ENCODE data around the gene HAGHL. TPM values are rescaled to one million over a fixed set of nuclear protein-coding genes. Genes with fewer than 3 reads are reported as not detected.

HAGHL gene
- total and polyA plus RNA-seq, 4 donors: 4.1 to 26.7 (median 13.1) TPM

GRCh38 chr16:767743-768235 lies 40.9 kb downstream of the HAGHL start:
- Histone ChIP-seq H3K36me3 (ENCODE audit: control insufficient read depth in 4 of 4, insufficient read depth in 4 of 4, low read length in 4 of 4) (no peaks in the 10 kb centered on the region), H3K9ac (ENCODE audit: insufficient read depth in 1 of 2, low read length in 2 of 2) (no peak overlapping the region), H3K4me1 (ENCODE audit: control insufficient read depth in 5 of 5, insufficient read depth in 5 of 5, low read length in 5 of 5) (peaks cover 0 to 5% (median 0%) of the 10 kb centered on the region in 5 donors), H3K27me3 (ENCODE audit: control insufficient read depth in 3 of 3, insufficient read depth in 3 of 3, low read length in 2 of 3) (no peaks in the 10 kb centered on the region), H3K9me3 (ENCODE audit: control insufficient read depth in 4 of 4, insufficient read depth in 3 of 4, low read length in 3 of 4) (no peaks in the 10 kb centered on the region), H3K4me3 (no peak overlapping the region), H3K27ac (ENCODE audit: low read depth in 1 of 2, low read length in 1 of 2) (no peak overlapping the region)
- WGBS, 2 donors: 70 to 71% methylated on average over 14 to 24 of the region's 38 CpGs
- ATAC-seq (ENCODE audit: insufficient read depth, low FRiP score) (no peak), DNase-seq (no peak)
- no peak for TF ChIP-seq CTCF (IDR thresholded peaks at IDR 0.05; ENCODE audit: control extremely low read depth, extremely low read depth)

GRCh38 chr16:768428-768827 lies 41.5 kb downstream of the HAGHL start:
- Histone ChIP-seq H3K27ac (ENCODE audit: low read depth in 1 of 2, low read length in 1 of 2) (no peak overlapping the region), H3K27me3 (ENCODE audit: control insufficient read depth in 3 of 3, insufficient read depth in 3 of 3, low read length in 2 of 3) (no peaks in the 10 kb centered on the region), H3K9ac (ENCODE audit: insufficient read depth in 1 of 2, low read length in 2 of 2) (no peak overlapping the region), H3K4me3 (no peak overlapping the region), H3K36me3 (ENCODE audit: control insufficient read depth in 4 of 4, insufficient read depth in 4 of 4, low read length in 4 of 4) (no peaks in the 10 kb centered on the region), H3K9me3 (ENCODE audit: control insufficient read depth in 4 of 4, insufficient read depth in 3 of 4, low read length in 3 of 4) (no peaks in the 10 kb centered on the region), H3K4me1 (ENCODE audit: control insufficient read depth in 5 of 5, insufficient read depth in 5 of 5, low read length in 5 of 5) (peaks cover 0 to 5% (median 0%) of the 10 kb centered on the region in 5 donors)
- WGBS, 2 donors: 84 to 85% methylated on average over 21 of the region's 21 CpGs
- no peak for TF ChIP-seq CTCF (IDR thresholded peaks at IDR 0.05; ENCODE audit: control extremely low read depth, extremely low read depth)
- ATAC-seq (ENCODE audit: insufficient read depth, low FRiP score) (no peak), DNase-seq (no peak)

- Histone ChIP-seq H3K9ac (ENCODE audit: insufficient read depth in 1 of 2, low read length in 2 of 2) (no peak overlapping the region), H3K27ac (ENCODE audit: low read depth in 1 of 2, low read length in 1 of 2) (no peak overlapping the region), H3K27me3 (ENCODE audit: control insufficient read depth in 3 of 3, insufficient read depth in 3 of 3, low read length in 2 of 3) (no peaks in the 10 kb centered on the region), H3K4me1 (ENCODE audit: control insufficient read depth in 5 of 5, insufficient read depth in 5 of 5, low read length in 5 of 5) (peaks cover 0 to 5% (median 0%) of the 10 kb centered on the region in 5 donors), H3K4me3 (no peak overlapping the region), H3K36me3 (ENCODE audit: control insufficient read depth in 4 of 4, insufficient read depth in 4 of 4, low read length in 4 of 4) (no peaks in the 10 kb centered on the region), H3K9me3 (ENCODE audit: control insufficient read depth in 4 of 4, insufficient read depth in 3 of 4, low read length in 3 of 4) (no peaks in the 10 kb centered on the region)
- 57 to 77% methylated on average over 20 of the region's 20 CpGs for WGBS, 2 donors
- TF ChIP-seq CTCF (IDR thresholded peaks at IDR 0.05; ENCODE audit: control extremely low read depth, extremely low read depth): no peak
- ATAC-seq (ENCODE audit: insufficient read depth, low FRiP score) (no peak), DNase-seq (no peak)
These were observed 42.4 kb downstream of the HAGHL start for GRCh38 chr16:769184-769784.

GRCh38 chr16:769934-770333 lies 43.0 kb downstream of the HAGHL start:
- H3K27me3 ChIP-seq (ENCODE audit: control insufficient read depth in 3 of 3, insufficient read depth in 3 of 3, low read length in 2 of 3): no peaks in the 10 kb centered on the region
- 79 to 87% methylated on average over 17 to 19 of the region's 19 CpGs for WGBS, 2 donors
- no peak for ATAC-seq (ENCODE audit: insufficient read depth, low FRiP score)

More at GRCh38 chr16:769934-770333, 43.0 kb downstream of the HAGHL start:
- H3K36me3 ChIP-seq (ENCODE audit: control insufficient read depth in 4 of 4, insufficient read depth in 4 of 4, low read length in 4 of 4): no peaks in the 10 kb centered on the region
- DNase-seq: no peak
- no peak overlapping the region for H3K9ac ChIP-seq (ENCODE audit: insufficient read depth in 1 of 2, low read length in 2 of 2)
- H3K4me1 ChIP-seq (ENCODE audit: control insufficient read depth in 5 of 5, insufficient read depth in 5 of 5, low read length in 5 of 5): peaks cover 0 to 5% (median 0%) of the 10 kb centered on the region in 5 donors
- H3K9me3 ChIP-seq (ENCODE audit: control insufficient read depth in 4 of 4, insufficient read depth in 3 of 4, low read length in 3 of 4): no peaks in the 10 kb centered on the region
- H3K4me3 ChIP-seq: no peak overlapping the region
- TF ChIP-seq CTCF (IDR thresholded peaks at IDR 0.05; ENCODE audit: control extremely low read depth, extremely low read depth): no peak
- H3K27ac ChIP-seq (ENCODE audit: low read depth in 1 of 2, low read length in 1 of 2): no peak overlapping the region

All from lung (tissue), 12 donors.